22Rv1 (cell line): Measurements from ENCODE around the gene ATXN1.

Experiments used
- ZFX ChIP-seq: fragments of 450-650 bp; IDR thresholded peaks from 2 replicates; pipeline ENCODE4 v1.6.1; 2017; ENCODE audit warnings: antibody characterized with exemption, borderline replicate concordance
- TF ChIP-seq, protein P1 (sequence below): fragments of 450-650 bp; IDR thresholded peaks from 2 replicates; pipeline ENCODE4 v1.5.1; 2017; ENCODE audit warnings: mild to moderate bottlenecking

DNA sequence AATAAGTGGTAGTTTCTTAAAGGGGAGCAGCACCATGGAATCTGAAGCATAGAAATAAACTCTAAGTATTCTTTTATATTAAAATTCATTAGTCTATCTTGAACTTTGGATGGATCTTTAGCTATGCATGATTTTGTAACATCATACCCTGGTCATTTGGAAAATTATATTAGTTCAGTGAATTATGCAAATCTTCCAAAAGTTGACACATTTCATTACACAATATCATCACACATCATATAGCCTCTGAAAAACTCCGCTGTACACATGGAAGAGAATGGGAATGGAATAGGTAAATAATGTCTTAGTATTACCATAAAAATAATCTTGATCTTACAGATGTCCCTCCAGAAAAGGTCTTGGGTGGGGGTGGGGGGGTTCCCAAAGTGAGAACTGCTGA is 96.1 kb downstream of the ATXN1 start:
- TF ChIP-seq, protein P1, sequence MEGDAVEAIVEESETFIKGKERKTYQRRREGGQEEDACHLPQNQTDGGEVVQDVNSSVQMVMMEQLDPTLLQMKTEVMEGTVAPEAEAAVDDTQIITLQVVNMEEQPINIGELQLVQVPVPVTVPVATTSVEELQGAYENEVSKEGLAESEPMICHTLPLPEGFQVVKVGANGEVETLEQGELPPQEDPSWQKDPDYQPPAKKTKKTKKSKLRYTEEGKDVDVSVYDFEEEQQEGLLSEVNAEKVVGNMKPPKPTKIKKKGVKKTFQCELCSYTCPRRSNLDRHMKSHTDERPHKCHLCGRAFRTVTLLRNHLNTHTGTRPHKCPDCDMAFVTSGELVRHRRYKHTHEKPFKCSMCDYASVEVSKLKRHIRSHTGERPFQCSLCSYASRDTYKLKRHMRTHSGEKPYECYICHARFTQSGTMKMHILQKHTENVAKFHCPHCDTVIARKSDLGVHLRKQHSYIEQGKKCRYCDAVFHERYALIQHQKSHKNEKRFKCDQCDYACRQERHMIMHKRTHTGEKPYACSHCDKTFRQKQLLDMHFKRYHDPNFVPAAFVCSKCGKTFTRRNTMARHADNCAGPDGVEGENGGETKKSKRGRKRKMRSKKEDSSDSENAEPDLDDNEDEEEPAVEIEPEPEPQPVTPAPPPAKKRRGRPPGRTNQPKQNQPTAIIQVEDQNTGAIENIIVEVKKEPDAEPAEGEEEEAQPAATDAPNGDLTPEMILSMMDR = no peak
- TF ChIP-seq ZFX = no peak
